Endothelial cell of umbilical vein (primary cell): ENCODE measurements around the gene MACF1. TPM values are rescaled to one million over a fixed set of nuclear protein-coding genes. Genes with fewer than 3 reads are reported as not detected.

Source experiments
- BruUV-seq: library from RNA; stranded (reverse); fragments of 400-500 nt; replicated peaks from 2 replicates; lab custom pipeline; 2021; lab: Mats Ljungman, UMichigan
- CTCF ChIA-PET: fragments of 300-600, 350-600 bp; sonication (Branson Sonifier 250); formaldehyde crosslinking; loops from one replicate; lab custom pipeline; 2021; ENCODE audit warnings: antibody characterized with exemption, inconsistent platforms; lab: Charles Lee
- POLR2A ChIA-PET: fragments of 300-600, 350-600 bp; sonication (Branson Sonifier 250); formaldehyde crosslinking; loops from one replicate; lab custom pipeline; 2021; ENCODE audit warnings: antibody characterized with exemption, inconsistent platforms; lab: Charles Lee
- DNase-seq: peaks from one replicate; pipeline ENCODE4 v3.0.0-alpha.2; 2011; ENCODE audit warnings: low read depth, low spot score
- FAIRE-seq: peaks from 2 replicates; lab custom pipeline; 2011; peaks lifted over from hg19 to GRCh38; lab: Jason Lieb, UNC
- H2AFZ ChIP-seq: 2 replicates; pipeline ENCODE4 v1.6.0; 2012; ENCODE audit warnings: low read depth, low read length, control low read depth, inconsistent platforms
- H3K27ac ChIP-seq: 2 replicates; pipeline ENCODE4 v1.5.1; 2011; ENCODE audit warnings: low read depth, mild to moderate bottlenecking, control low read depth, low read length, moderate library complexity; ENCODE audit not compliant: insufficient read depth
- H3K27me3 ChIP-seq, 2 experiments: 2 replicates each; pipeline versions ENCODE4 v1.6.0 to v1.6.1; 2011; ENCODE audit warnings: low read length in 2 of 2, mixed read lengths in 1 of 2; ENCODE audit not compliant: control insufficient read depth in 2 of 2, insufficient read depth in 2 of 2
- H3K36me3 ChIP-seq, 2 experiments: 2 replicates in 1 of 2; 3 replicates in 1 of 2; pipeline ENCODE4 v1.5.1; 2011; ENCODE audit warnings: low read length in 2 of 2, mild to moderate bottlenecking in 1 of 2, moderate library complexity in 1 of 2; ENCODE audit not compliant: control insufficient read depth in 2 of 2, insufficient read depth in 2 of 2; ENCODE audit errors: extremely low read depth in 1 of 2
- H3K4me1 ChIP-seq: 3 replicates; pipeline ENCODE4 v1.5.1; 2011; ENCODE audit warnings: mild to moderate bottlenecking, low read length; ENCODE audit not compliant: control insufficient read depth, insufficient read depth; ENCODE audit errors: extremely low read depth
- H3K4me2 ChIP-seq: 2 replicates; pipeline ENCODE4 v1.6.1; 2011; ENCODE audit warnings: low read length, control low read depth, mixed read lengths; ENCODE audit not compliant: insufficient read depth
- H3K4me3 ChIP-seq, 3 experiments: fragments of 200-600 bp in 1 of 3; sonication (generic), shearing (Covaris generic) in 1 of 3; replicated peaks in 1 of 3; 2 replicates each; pipeline ENCODE4 v1.5.1; 2011 to 2016; ENCODE audit warnings: control low read depth in 3 of 3, low read length in 3 of 3, mild to moderate bottlenecking in 2 of 3, inconsistent platforms in 1 of 3, low read depth in 1 of 3, moderate library complexity in 1 of 3; ENCODE audit not compliant: insufficient read depth in 1 of 3
- H3K79me2 ChIP-seq: 2 replicates; pipeline ENCODE4 v1.6.0; 2012; ENCODE audit warnings: low read length, inconsistent platforms; ENCODE audit not compliant: control insufficient read depth, insufficient read depth
- H3K9ac ChIP-seq: replicated peaks from 2 replicates; pipeline ENCODE3; 2011; ENCODE audit warnings: low read length, control low read depth; ENCODE audit not compliant: insufficient read depth; ENCODE audit errors: extremely low read depth
- H3K9me1 ChIP-seq: replicated peaks from 3 replicates; pipeline ENCODE4 v1.6.0; 2011; ENCODE audit warnings: mild to moderate bottlenecking, low read length; ENCODE audit not compliant: control insufficient read depth, insufficient read depth; ENCODE audit errors: extremely low read depth
- H3K9me3 ChIP-seq: replicated peaks from 2 replicates; pipeline ENCODE4 v1.5.1; 2012; ENCODE audit warnings: low read length, inconsistent platforms; ENCODE audit not compliant: control insufficient read depth, insufficient read depth
- H4K20me1 ChIP-seq: replicated peaks from 2 replicates; pipeline ENCODE3; 2011; ENCODE audit warnings: mild to moderate bottlenecking, low read length; ENCODE audit not compliant: control insufficient read depth, insufficient read depth; ENCODE audit errors: extremely low read depth
- CTCF ChIP-seq, 2 donors: IDR thresholded peaks; 1 replicate in 1 of 2; 2 replicates in 1 of 2; pipeline ENCODE4 v1.5.1; 2011; ENCODE audit warnings: low read length in 2 of 2, mild to moderate bottlenecking in 2 of 2, moderate library complexity in 2 of 2, control low read depth in 1 of 2, inconsistent platforms in 1 of 2, low read depth in 1 of 2; ENCODE audit not compliant: insufficient read depth in 1 of 2; ENCODE audit errors: extremely low read depth in 1 of 2
- EZH2 ChIP-seq: IDR thresholded peaks from 2 replicates; pipeline ENCODE4 v1.6.1; 2012; ENCODE audit warnings: borderline replicate concordance, low read depth, mild to moderate bottlenecking, moderate library complexity, low read length, inconsistent platforms; ENCODE audit not compliant: severe bottlenecking
- FOS ChIP-seq: IDR thresholded peaks from 2 replicates; pipeline ENCODE4 v1.6.1; 2011; ENCODE audit warnings: mild to moderate bottlenecking, low read length, moderate library complexity, borderline replicate concordance; ENCODE audit not compliant: insufficient read depth
- GATA2 ChIP-seq: IDR thresholded peaks from 2 replicates; pipeline ENCODE4 v1.7.0; 2011; ENCODE audit warnings: low read depth, mild to moderate bottlenecking, moderate library complexity, mixed read lengths, low read length; ENCODE audit not compliant: insufficient read length, insufficient read depth
- JUN ChIP-seq: IDR thresholded peaks from 2 replicates; pipeline ENCODE4 v1.6.1; 2011; ENCODE audit warnings: borderline replicate concordance, low read depth; ENCODE audit not compliant: insufficient read length, insufficient read depth
- MAX ChIP-seq: IDR thresholded peaks from 2 replicates; pipeline ENCODE4 v1.6.1; 2011; ENCODE audit not compliant: insufficient read depth, insufficient read length
- MYC ChIP-seq: IDR thresholded peaks from one replicate; pipeline ENCODE4 v1.6.1; 2011; ENCODE audit warnings: mild to moderate bottlenecking, low read depth, low read length
- POLR2A ChIP-seq: IDR thresholded peaks from 2 replicates; pipeline ENCODE4 v1.6.1; 2012; ENCODE audit warnings: low read depth, mild to moderate bottlenecking, control low read depth, low read length
- POLR2AphosphoS5 ChIP-seq: IDR thresholded peaks from 2 replicates; pipeline ENCODE4 v1.6.1; 2012; ENCODE audit warnings: low read depth, mild to moderate bottlenecking, control low read depth, low read length, moderate library complexity; ENCODE audit not compliant: insufficient read depth
- dilution Hi-C: fragments of 300-500 bp; cut with MboI; formaldehyde crosslinking; loops from one replicate; pipeline ENCODE4 v1.15.0; 2019; ENCODE audit warnings: low sequenced_read_pairs; ENCODE audit not compliant: extremely low pct_ligation_motif_present
- intact Hi-C: fragments of 100-400 bp; cut with micrococcal nuclease; formaldehyde crosslinking; loops from one replicate; pipeline ENCODE4 v1.10.0; 2022
- polyA plus RNA-seq, 4 experiments: library from polyadenylated mRNA; depleted of rRNA in 3 of 4; stranded (reverse) in 3 of 4; unstranded in 1 of 4; fragments of >200 nt; gene quantifications; 2 replicates each; pipeline versions ENCODE4 v1.2.1 to v1.2.3, GENCODE V29; 2011 to 2012; ENCODE audit warnings: missing spikeins in 1 of 4
- total RNA-seq: library from RNA; stranded (reverse); gene quantifications from 2 replicates; pipeline ENCODE4 v1.2.3, GENCODE V29; 2021

Gene MACF1
- total and polyA plus RNA-seq, 2 donors (not counting 3 experiments of a cell fraction or from before 2014, with no cell fraction given) = 122 to 587 TPM

- peaks cover 16% of the 10 kb centered on the region for H3K4me1 ChIP-seq
- H4K20me1 ChIP-seq = peaks cover 6% of the 10 kb centered on the region
- no peak overlapping the region for H3K9ac ChIP-seq
- no peak for FAIRE-seq
- DNase-seq = no peak
- no peak overlapping the region for H3K4me3 ChIP-seq
- no peaks in the 10 kb centered on the region for H3K9me3 ChIP-seq
- H3K27ac ChIP-seq = no peak overlapping the region
- peaks cover 62% of the 10 kb centered on the region for H3K79me2 ChIP-seq
- H3K36me3 ChIP-seq = peaks cover 0 to 5% of the 10 kb centered on the region in 2 experiments
- H3K9me1 ChIP-seq = no peaks in the 10 kb centered on the region
- BruUV-seq = no TSS peak
- TF ChIP-seq FOS (no peak), GATA2 (no peak), JUN (no peak)
- dilution Hi-C loops = no loop called here
- ChIA-PET CTCF (interaction anchor here (0.7 to 2.0 kb wide), 5 partner anchors 10 to 280 kb away, joined by 3 to 4 read pairs (median 3); no protein-coding TSS in a partner anchor), POLR2A (no interaction called here)
- no peaks in the 10 kb centered on the region for H3K27me3 ChIP-seq
- H3K4me2 ChIP-seq = no peak overlapping the region
- intact Hi-C loops = no loop called here
- H2AFZ ChIP-seq = no peak overlapping the region
Measured at GRCh38 chr1:39236971-39237370, 32.5 kb downstream of the MACF1 start.

GRCh38 chr1:39238476-39238875 lies 34.0 kb downstream of the MACF1 start:
- H3K9me1 ChIP-seq = no peaks in the 10 kb centered on the region
- DNase-seq (peak; percentile 71), FAIRE-seq (peak; percentile 93)
- H4K20me1 ChIP-seq = peaks cover 6% of the 10 kb centered on the region
- TF ChIP-seq FOS = no peak
- no peak for TF ChIP-seq JUN
- TF ChIP-seq MAX = no peak
- no peak for TF ChIP-seq POLR2A
- TF ChIP-seq GATA2 = no peak
- TF ChIP-seq CTCF (IDR thresholded peaks at IDR 0.05; ENCODE audit: extremely low read depth in 1 of 2, insufficient read depth in 1 of 2, low read depth in 1 of 2, low read length in 2 of 2) = no peak
- no peak for TF ChIP-seq EZH2
- TF ChIP-seq MYC = no peak
- no peak for TF ChIP-seq POLR2AphosphoS5
- no peak overlapping the region for H2AFZ ChIP-seq
- no peak overlapping the region for H3K9ac ChIP-seq
- ChIA-PET CTCF (interaction anchor here (0.8 to 2.2 kb wide), 16 partner anchors 9 to 140 kb away, joined by 3 to 20 read pairs (median 4); partner anchors contain the start of gene MACF1), POLR2A (interaction anchor here (1.5 kb wide), 1 partner anchor 78 kb away, joined by 3 read pairs; no protein-coding TSS in a partner anchor)
- H3K79me2 ChIP-seq = peaks cover 67% of the 10 kb centered on the region
- no peak overlapping the region for H3K4me3 ChIP-seq
- H3K9me3 ChIP-seq = no peaks in the 10 kb centered on the region
- no TSS peak for BruUV-seq
- dilution Hi-C loops (no loop called here), intact Hi-C loops (no loop called here)
- peaks cover 16% of the 10 kb centered on the region for H3K4me1 ChIP-seq
- no peak overlapping the region for H3K4me2 ChIP-seq
- peak overlapping the region; percentile 40 for H3K27ac ChIP-seq
- peaks cover 0 to under 1% of the 10 kb centered on the region in 2 experiments for H3K36me3 ChIP-seq
- H3K27me3 ChIP-seq = no peaks in the 10 kb centered on the region
